ENCODE data around the gene ACSF2.

The ACSF2 gene

GRCh38 chr17:50491505-50491904 lies 65.5 kb downstream of the ACSF2 start:
- Histone ChIP-seq H3K4me3 (no peak overlapping the region), H3K27me3 (no peaks in the 10 kb centered on the region), H3K4me2 (no peak overlapping the region), H4K20me1 (no peaks in the 10 kb centered on the region), H3K4me1 (no peaks in the 10 kb centered on the region; a peak in 1 of 20 replicates), H3K36me3 (peaks cover 0 to 12% (median 3%) of the 10 kb centered on the region in 11 experiments; a peak in 9 of 22 replicates), H3K9me3 (replicated peaks in 1 of 11) (no peaks in the 10 kb centered on the region), H3K9ac (no peak overlapping the region), H3K27ac (no peak overlapping the region)
- TF ChIP-seq Cebpa-rat (IDR thresholded peaks at IDR 0.05), result no peak

DNA sequence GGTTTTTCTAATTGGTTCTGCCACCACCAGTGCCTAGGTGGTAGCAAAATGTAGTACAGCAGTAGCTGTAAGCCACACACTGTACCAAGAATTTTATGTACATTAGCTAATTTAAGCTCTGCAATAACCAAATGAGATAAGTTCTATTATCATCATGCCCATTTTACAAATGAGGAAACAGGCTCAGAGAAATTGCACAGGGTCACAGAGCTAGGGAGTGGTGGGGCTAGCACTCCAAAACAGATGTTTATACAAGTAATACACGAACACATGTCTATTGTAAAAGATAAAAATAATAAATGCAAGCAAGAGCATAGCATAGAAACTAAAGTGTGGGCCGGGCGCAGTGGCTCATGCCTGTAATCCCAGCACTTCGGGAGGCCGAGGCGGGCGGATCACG lies 66.2 kb downstream of the ACSF2 start:
- H3K9ac ChIP-seq, result no peak overlapping the region

GRCh38 chr17:50493744-50494143 lies 67.7 kb downstream of the ACSF2 start:
- H3K27ac ChIP-seq, result no peak overlapping the region
- no peaks in the 10 kb centered on the region for H3K27me3 ChIP-seq
- H3K36me3 ChIP-seq, result no peaks in the 10 kb centered on the region
- H3K4me1 ChIP-seq, result no peaks in the 10 kb centered on the region; a peak in 1 of 20 replicates
- H4K20me1 ChIP-seq, result no peaks in the 10 kb centered on the region
- H3K9ac ChIP-seq, result no peak overlapping the region
- H3K4me3 ChIP-seq, result no peak overlapping the region
- no peak for TF ChIP-seq Cebpa-rat (IDR thresholded peaks at IDR 0.05)
- H3K4me2 ChIP-seq, result no peak overlapping the region
- H3K9me3 ChIP-seq (replicated peaks in 1 of 11), result no peaks in the 10 kb centered on the region

More for the DNA sequence above, 66.2 kb downstream of the ACSF2 start:
- Histone ChIP-seq H3K27me3 (no peaks in the 10 kb centered on the region), H3K36me3 (peaks cover 0 to 7% (median 0%) of the 10 kb centered on the region in 11 experiments; a peak in 7 of 22 replicates), H3K4me3 (no peak overlapping the region), H3K9me3 (replicated peaks in 1 of 11) (no peaks in the 10 kb centered on the region), H4K20me1 (no peaks in the 10 kb centered on the region), H3K27ac (no peak overlapping the region), H3K4me1 (no peaks in the 10 kb centered on the region; a peak in 1 of 20 replicates), H3K4me2 (no peak overlapping the region)
- no peak for TF ChIP-seq Cebpa-rat (IDR thresholded peaks at IDR 0.05)

DNA sequence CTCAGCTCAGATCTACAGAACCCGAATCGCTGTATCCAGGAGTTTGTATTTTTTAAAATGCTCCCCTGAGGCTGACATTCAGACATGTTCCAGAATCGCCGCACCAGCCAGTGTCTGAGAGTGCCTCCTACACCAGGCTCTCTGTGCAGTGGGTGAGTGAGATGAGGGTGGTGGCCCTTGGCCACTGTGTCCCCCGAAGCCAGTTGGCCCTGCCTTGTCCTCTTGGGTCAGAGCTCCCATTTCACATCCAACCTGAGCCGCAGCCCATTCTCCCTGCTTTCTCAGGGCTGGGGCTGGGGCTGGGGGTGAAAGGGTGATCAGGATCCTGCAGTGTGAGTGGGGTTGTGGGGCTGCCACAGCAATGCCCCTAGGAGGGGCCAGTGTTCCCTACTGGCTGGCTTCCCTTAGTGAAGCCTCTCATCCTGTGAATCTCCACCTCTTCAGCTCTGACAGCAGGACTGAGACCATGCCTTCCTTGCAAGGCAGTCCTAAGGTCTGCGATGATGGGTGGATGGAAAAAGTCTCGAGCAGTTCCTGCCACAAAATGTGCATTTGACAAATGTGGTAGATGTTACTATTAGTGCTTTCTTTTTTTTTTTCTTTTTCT lies 69.3 kb downstream of the ACSF2 start:
- Histone ChIP-seq H4K20me1 (no peaks in the 10 kb centered on the region), H3K4me2 (no peak overlapping the region), H3K27me3 (no peaks in the 10 kb centered on the region), H3K9me3 (replicated peaks in 1 of 11) (0 out of 22 replicates have a peak, but pooled peaks cover 0 to 5% (median 0%) of the 10 kb centered on the region in 11 experiments), H3K4me1 (no peaks in the 10 kb centered on the region), H3K4me3 (no peak overlapping the region), H3K27ac (no peak overlapping the region), H3K36me3 (no peaks in the 10 kb centered on the region), H3K9ac (no peak overlapping the region)
- TF ChIP-seq Cebpa-rat (IDR thresholded peaks at IDR 0.05), result no peak

- Histone ChIP-seq H3K4me1 (no peaks in the 10 kb centered on the region), H3K9me3 (replicated peaks in 1 of 11) (0 out of 22 replicates have a peak, but pooled peaks cover 0 to 5% (median 0%) of the 10 kb centered on the region in 11 experiments), H4K20me1 (no peaks in the 10 kb centered on the region), H3K36me3 (no peaks in the 10 kb centered on the region), H3K4me3 (no peak overlapping the region), H3K9ac (no peak overlapping the region), H3K27ac (no peak overlapping the region), H3K4me2 (no peak overlapping the region), H3K27me3 (no peaks in the 10 kb centered on the region)
- TF ChIP-seq Cebpa-rat (IDR thresholded peaks at IDR 0.05), result no peak
Observed at GRCh38 chr17:50495918-50496317, 69.9 kb downstream of the ACSF2 start.

DNA sequence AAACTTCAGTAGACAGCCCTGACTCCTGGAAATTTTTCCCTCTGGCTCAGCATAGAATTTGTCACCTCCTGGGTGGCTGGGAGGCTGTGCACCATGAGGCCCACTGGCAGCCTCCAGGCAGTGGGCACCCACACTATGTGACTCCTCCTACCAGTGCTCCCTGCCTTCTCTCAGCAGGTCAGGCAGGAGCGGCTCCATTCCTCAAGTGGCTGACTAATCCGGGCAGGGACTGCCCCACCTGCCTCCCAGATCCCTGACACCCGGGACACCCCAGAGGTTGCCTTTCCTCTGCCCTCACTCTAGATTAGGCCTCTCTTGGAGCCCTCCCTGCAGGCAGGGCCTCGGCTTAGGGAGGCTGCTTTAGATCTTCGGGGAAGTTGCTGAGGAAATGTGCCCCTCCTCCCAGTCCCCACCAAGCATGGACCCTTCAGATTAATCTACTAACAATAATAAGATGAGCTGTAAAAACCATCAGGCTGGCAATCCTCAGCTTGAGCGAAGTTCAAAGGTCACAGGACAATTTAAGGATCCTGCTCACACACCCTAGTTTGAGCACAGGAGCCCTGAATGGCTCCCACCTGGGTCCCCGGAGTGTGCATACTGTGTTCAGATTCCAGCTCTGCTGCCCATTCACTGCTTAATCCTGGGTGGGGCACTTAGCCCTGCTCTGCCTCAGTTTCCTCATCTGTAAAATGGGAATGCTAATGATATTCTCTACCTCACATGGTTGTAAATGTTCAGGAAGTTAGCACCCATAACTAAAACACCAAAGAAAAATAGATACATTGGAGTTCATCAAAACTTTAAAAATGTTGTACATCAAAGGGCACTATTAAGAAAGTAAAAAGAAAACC lies 72.2 kb downstream of the ACSF2 start:
- H3K36me3 ChIP-seq, result no peaks in the 10 kb centered on the region
- H3K9me3 ChIP-seq (replicated peaks in 1 of 11), result 0 out of 22 replicates have a peak, but pooled peaks cover 0 to 5% (median 0%) of the 10 kb centered on the region in 11 experiments
- H4K20me1 ChIP-seq, result no peaks in the 10 kb centered on the region
- no peak overlapping the region for H3K9ac ChIP-seq
- H3K4me3 ChIP-seq, result no peak overlapping the region
- no peak overlapping the region for H3K4me2 ChIP-seq
- H3K27ac ChIP-seq, result no peak overlapping the region
- H3K4me1 ChIP-seq, result peaks cover 0 to 8% (median under 1%) of the 10 kb centered on the region in 10 experiments; a peak in 7 of 20 replicates
- H3K27me3 ChIP-seq, result no peaks in the 10 kb centered on the region
- no peak for TF ChIP-seq Cebpa-rat (IDR thresholded peaks at IDR 0.05)

GRCh38 chr17:50499270-50499669 lies 73.3 kb downstream of the ACSF2 start:
- Histone ChIP-seq H3K36me3 (no peaks in the 10 kb centered on the region), H3K9me3 (replicated peaks in 1 of 11) (0 out of 22 replicates have a peak, but pooled peaks cover 0 to 5% (median 0%) of the 10 kb centered on the region in 11 experiments), H3K27ac (no peak overlapping the region), H3K4me1 (peaks cover 0 to 18% (median 9%) of the 10 kb centered on the region in 10 experiments; a peak in 15 of 20 replicates), H3K4me3 (no peak overlapping the region), H3K4me2 (no peak overlapping the region), H3K27me3 (no peaks in the 10 kb centered on the region), H4K20me1 (no peaks in the 10 kb centered on the region), H3K9ac (no peak overlapping the region)
- no peak for TF ChIP-seq Cebpa-rat (IDR thresholded peaks at IDR 0.05)

DNA sequence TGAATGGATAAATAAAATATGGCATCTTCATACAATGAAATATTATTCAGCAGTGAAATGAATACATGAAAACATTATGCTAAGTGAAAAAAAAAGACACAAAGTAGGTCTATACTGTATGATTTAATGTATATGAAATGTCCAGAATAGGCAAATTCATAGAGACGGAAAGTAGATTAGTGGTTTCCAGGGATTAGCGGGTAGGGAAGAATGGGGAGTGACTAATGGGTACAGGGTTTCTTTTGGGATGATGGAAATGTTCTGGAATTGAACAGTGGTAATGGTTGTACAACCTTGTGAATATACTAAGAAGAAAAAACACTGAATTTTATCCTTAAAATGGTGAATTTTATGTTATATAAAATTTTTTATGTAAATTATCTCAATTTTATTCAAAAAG lies 73.7 kb downstream of the ACSF2 start:
- Histone ChIP-seq H3K27ac (no peak overlapping the region), H4K20me1 (no peaks in the 10 kb centered on the region), H3K9me3 (replicated peaks in 1 of 11) (0 out of 22 replicates have a peak, but pooled peaks cover 0 to 5% (median 0%) of the 10 kb centered on the region in 11 experiments), H3K4me1 (peaks cover 0 to 22% (median 13%) of the 10 kb centered on the region in 10 experiments; a peak in 15 of 20 replicates), H3K4me2 (no peak overlapping the region), H3K36me3 (no peaks in the 10 kb centered on the region), H3K4me3 (no peak overlapping the region), H3K9ac (no peak overlapping the region), H3K27me3 (no peaks in the 10 kb centered on the region)
- no peak for TF ChIP-seq Cebpa-rat (IDR thresholded peaks at IDR 0.05)

- Histone ChIP-seq H3K9me3 (replicated peaks in 1 of 11) (0 out of 22 replicates have a peak, but pooled peaks cover 0 to 5% (median 0%) of the 10 kb centered on the region in 11 experiments), H3K4me1 (peaks cover 0 to 22% (median 13%) of the 10 kb centered on the region in 10 experiments; a peak in 15 of 20 replicates), H3K27ac (no peak overlapping the region), H3K9ac (no peak overlapping the region), H3K27me3 (peaks cover 0 to 5% (median 0%) of the 10 kb centered on the region in 11 experiments; a peak in 4 of 22 replicates), H3K36me3 (no peaks in the 10 kb centered on the region), H4K20me1 (no peaks in the 10 kb centered on the region), H3K4me3 (no peak overlapping the region), H3K4me2 (no peak overlapping the region)
- TF ChIP-seq Cebpa-rat (IDR thresholded peaks at IDR 0.05), result no peak
Observed at GRCh38 chr17:50501054-50501453, 75.0 kb downstream of the ACSF2 start.
